OCI-M2 (cell line): ENCODE data around the gene TPH2.

Source experiments
- DNase-seq: peaks from one replicate; lab custom pipeline; 2025; ENCODE audit not compliant: unreplicated experiment; lab: John Stamatoyannopoulos, UW

TPH2 gene

GRCh38 chr12:71938728-71939385, at the start of gene TPH2:
TSS of gene TPH2 (plus strand) at chr12:71938845. CDS start at chr12:71938987, 142 bp downstream.
- DNase-seq, result peak; percentile 14

GRCh38 chr12:71890475-71890874, 48.2 kb upstream of the TPH2 start:
- DNase-seq, result no peak

GRCh38 chr12:71892059-71892458, 46.6 kb upstream of the TPH2 start:
- no peak for DNase-seq

GRCh38 chr12:71896205-71896882, 42.3 kb upstream of the TPH2 start:
- DNase-seq, result no peak

- no peak for DNase-seq
These were observed 38.6 kb upstream of the TPH2 start for GRCh38 chr12:71900091-71900490.

GRCh38 chr12:71904629-71905028, 34.0 kb upstream of the TPH2 start:
- no peak for DNase-seq

- no peak for DNase-seq
These were observed 3.1 kb upstream of the TPH2 start for GRCh38 chr12:71935594-71935993.

- DNase-seq, result no peak
These were observed 1.4 kb downstream of the TPH2 start for GRCh38 chr12:71940068-71940467.

- DNase-seq, result no peak
These were observed 2.5 kb downstream of the TPH2 start for GRCh38 chr12:71941174-71941573.

GRCh38 chr12:71942259-71942658, 3.6 kb downstream of the TPH2 start:
- DNase-seq, result no peak

GRCh38 chr12:71942703-71943102, 4.1 kb downstream of the TPH2 start:
- peak; percentile 27 for DNase-seq

GRCh38 chr12:71945121-71945520, 6.5 kb downstream of the TPH2 start:
- DNase-seq, result no peak

GRCh38 chr12:71945883-71946282, 7.2 kb downstream of the TPH2 start:
- no peak for DNase-seq

- no peak for DNase-seq
These were observed 9.0 kb downstream of the TPH2 start for GRCh38 chr12:71947645-71948105.

- no peak for DNase-seq
These were observed 9.7 kb downstream of the TPH2 start for GRCh38 chr12:71948390-71948789.

- no peak for DNase-seq
These were observed 11.0 kb downstream of the TPH2 start for GRCh38 chr12:71949646-71950045.

- DNase-seq, result no peak
These were observed 11.8 kb downstream of the TPH2 start for GRCh38 chr12:71950404-71950803.

GRCh38 chr12:71950819-71951218, 12.2 kb downstream of the TPH2 start:
- DNase-seq, result no peak

GRCh38 chr12:71954083-71954778, 15.6 kb downstream of the TPH2 start:
- DNase-seq, result no peak

GRCh38 chr12:71954861-71955260, 16.2 kb downstream of the TPH2 start:
- no peak for DNase-seq

- DNase-seq, result no peak
These were observed 17.3 kb downstream of the TPH2 start for GRCh38 chr12:71955970-71956369.

GRCh38 chr12:71958056-71958455, 19.4 kb downstream of the TPH2 start:
- no peak for DNase-seq
